ENCODE results near the gene RDM1. TPM values are rescaled to one million over a fixed set of nuclear protein-coding genes. Genes with fewer than 3 reads are reported as not detected.
A peak's percentile ranks its signal among the peaks of the same experiment; 100 is the strongest.

The RDM1 gene
- polyA plus RNA-seq, 3 donors from 2014 or later, result 0.82 to 1.7 TPM; not detected in 1

GRCh38 chr17:35920229-35920628, 10.3 kb downstream of the RDM1 start:
- H3K4me3 Mint-ChIP-seq, result peak overlapping the region in 3 of 5 donors; percentile 0 to 12 (median 12)
- peak overlapping the region; percentile 54 to 87 (median 76) for H3K27ac Mint-ChIP-seq

GRCh38 chr17:35918665-35919064, 11.9 kb downstream of the RDM1 start:
- Mint-ChIP-seq H3K27me3 (ENCODE audit: low read depth in 3 of 3) (peaks cover 0 to 3% (median 0%) of the 10 kb centered on the region in 3 donors), H3K36me3 (peaks cover 0 to 25% (median 14%) of the 10 kb centered on the region in 3 donors), H3K4me3 (no peak overlapping the region), H3K4me1 (peaks cover 66 to 86% of the 10 kb centered on the region in 2 donors), H3K27ac (peak overlapping the region in 3 of 6 donors; percentile 45 to 74 (median 48)), H3K9me3 (no peaks in the 10 kb centered on the region)
- no peak for DNase-seq

More at GRCh38 chr17:35920229-35920628, 10.3 kb downstream of the RDM1 start:
- DNase-seq, result no peak
- Mint-ChIP-seq H3K36me3 (peaks cover 0 to 23% (median 11%) of the 10 kb centered on the region in 3 donors), H3K9me3 (no peaks in the 10 kb centered on the region), H3K27me3 (ENCODE audit: low read depth in 3 of 3) (peaks cover 0 to 3% (median 0%) of the 10 kb centered on the region in 3 donors), H3K4me1 (peaks cover 62 to 86% of the 10 kb centered on the region in 2 donors)

- H3K27me3 Mint-ChIP-seq (ENCODE audit: low read depth in 3 of 3), result peaks cover 0 to 3% (median 0%) of the 10 kb centered on the region in 3 donors
- peaks cover 73 to 92% of the 10 kb centered on the region in 2 donors for H3K4me1 Mint-ChIP-seq
- H3K27ac Mint-ChIP-seq, result peak overlapping the region in 1 of 6 donors; percentile 9
- no peak for DNase-seq
- peaks cover 0 to 30% (median 22%) of the 10 kb centered on the region in 3 donors for H3K36me3 Mint-ChIP-seq
- no peaks in the 10 kb centered on the region for H3K9me3 Mint-ChIP-seq
- H3K4me3 Mint-ChIP-seq, result no peak overlapping the region
Observed at GRCh38 chr17:35917519-35918213, 12.9 kb downstream of the RDM1 start.

- peak overlapping the region; percentile 16 to 82 (median 60) for H3K27ac Mint-ChIP-seq
- peak overlapping the region in 3 of 5 donors; percentile 33 to 36 (median 34) for H3K4me3 Mint-ChIP-seq
- DNase-seq, result no peak
- peaks cover 8 to 30% (median 29%) of the 10 kb centered on the region in 3 donors for H3K36me3 Mint-ChIP-seq
- H3K27me3 Mint-ChIP-seq (ENCODE audit: low read depth in 3 of 3), result peaks cover 0 to 3% (median 0%) of the 10 kb centered on the region in 3 donors
- H3K9me3 Mint-ChIP-seq, result no peaks in the 10 kb centered on the region
- H3K4me1 Mint-ChIP-seq, result peaks cover 73 to 89% of the 10 kb centered on the region in 2 donors
Observed at GRCh38 chr17:35915153-35915964, 15.2 kb downstream of the RDM1 start.

- Mint-ChIP-seq H3K9me3 (no peaks in the 10 kb centered on the region), H3K36me3 (peaks cover 8 to 33% (median 30%) of the 10 kb centered on the region in 3 donors), H3K4me3 (peak overlapping the region in 3 of 5 donors; percentile 4 to 51 (median 40)), H3K27ac (peak overlapping the region in 5 of 6 donors; percentile 8 to 68 (median 30)), H3K4me1 (peaks cover 72 to 89% of the 10 kb centered on the region in 2 donors), H3K27me3 (ENCODE audit: low read depth in 3 of 3) (peaks cover 0 to 3% (median 0%) of the 10 kb centered on the region in 3 donors)
- DNase-seq, result no peak
Observed at GRCh38 chr17:35914354-35914753, 16.2 kb downstream of the RDM1 start.

GRCh38 chr17:35913609-35914008, 17.0 kb downstream of the RDM1 start:
- peaks cover 0 to 3% (median 0%) of the 10 kb centered on the region in 3 donors for H3K27me3 Mint-ChIP-seq (ENCODE audit: low read depth in 3 of 3)
- no peaks in the 10 kb centered on the region for H3K9me3 Mint-ChIP-seq
- peaks cover 13 to 41% (median 34%) of the 10 kb centered on the region in 3 donors for H3K36me3 Mint-ChIP-seq
- peaks cover 74 to 90% of the 10 kb centered on the region in 2 donors for H3K4me1 Mint-ChIP-seq
- DNase-seq, result no peak
- peak overlapping the region in 4 of 6 donors; percentile 19 to 73 (median 47) for H3K27ac Mint-ChIP-seq
- H3K4me3 Mint-ChIP-seq, result peak overlapping the region; percentile 4 to 67 (median 51)

DNA sequence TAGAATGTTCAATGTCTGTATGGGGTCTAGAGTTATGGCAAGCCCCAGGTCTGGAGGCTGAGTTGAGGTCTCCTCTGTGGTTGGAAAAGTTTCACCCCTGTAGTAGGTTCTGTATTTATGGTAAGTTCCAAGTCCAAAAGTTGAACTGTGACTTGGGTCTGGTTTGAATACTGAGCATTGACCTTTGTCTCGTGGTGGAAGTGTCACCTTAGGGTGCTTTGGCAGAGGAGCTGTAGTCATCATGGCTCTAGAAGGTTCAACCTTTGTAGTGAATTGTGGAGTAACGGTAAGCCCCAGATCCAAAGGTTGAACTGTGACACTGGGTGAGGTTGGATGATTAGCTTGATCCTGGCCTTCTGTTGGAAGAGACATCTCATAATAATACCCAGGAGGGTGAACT, 17.6 kb downstream of the RDM1 start:
- Mint-ChIP-seq H3K36me3 (peaks cover 14 to 45% (median 35%) of the 10 kb centered on the region in 3 donors), H3K27me3 (ENCODE audit: low read depth in 3 of 3) (peaks cover 0 to 3% (median 0%) of the 10 kb centered on the region in 3 donors), H3K27ac (peak overlapping the region in 5 of 6 donors; percentile 30 to 73 (median 48)), H3K9me3 (no peaks in the 10 kb centered on the region), H3K4me1 (peaks cover 74 to 90% of the 10 kb centered on the region in 2 donors), H3K4me3 (peak overlapping the region; percentile 4 to 67 (median 51))
- DNase-seq, result no peak

- Mint-ChIP-seq H3K36me3 (peaks cover 14 to 50% (median 35%) of the 10 kb centered on the region in 3 donors), H3K27me3 (ENCODE audit: low read depth in 3 of 3) (peaks cover 0 to 3% (median 0%) of the 10 kb centered on the region in 3 donors), H3K27ac (peak overlapping the region in 2 of 6 donors; percentile 53 to 73), H3K4me3 (peak overlapping the region in 1 of 5 donors; percentile 4), H3K9me3 (no peaks in the 10 kb centered on the region), H3K4me1 (peaks cover 76 to 90% of the 10 kb centered on the region in 2 donors)
- DNase-seq, result no peak
Observed at GRCh38 chr17:35912339-35912912, 18.1 kb downstream of the RDM1 start.

GRCh38 chr17:35909408-35909807, 21.2 kb downstream of the RDM1 start:
- Mint-ChIP-seq H3K27me3 (ENCODE audit: low read depth in 3 of 3) (no peaks in the 10 kb centered on the region), H3K27ac (peak overlapping the region in 3 of 6 donors; percentile 31 to 77 (median 47)), H3K4me1 (peaks cover 78 to 93% of the 10 kb centered on the region in 2 donors), H3K9me3 (no peaks in the 10 kb centered on the region), H3K36me3 (peaks cover 17 to 47% (median 45%) of the 10 kb centered on the region in 3 donors), H3K4me3 (no peak overlapping the region)
- DNase-seq, result no peak

GRCh38 chr17:35907691-35908090, 22.9 kb downstream of the RDM1 start:
- Mint-ChIP-seq H3K4me3 (no peak overlapping the region), H3K27me3 (ENCODE audit: low read depth in 3 of 3) (no peaks in the 10 kb centered on the region), H3K4me1 (peaks cover 72 to 93% of the 10 kb centered on the region in 2 donors), H3K36me3 (peaks cover 21 to 39% (median 37%) of the 10 kb centered on the region in 3 donors), H3K9me3 (no peaks in the 10 kb centered on the region), H3K27ac (peak overlapping the region in 4 of 6 donors; percentile 17 to 50 (median 36))
- DNase-seq, result no peak

DNA sequence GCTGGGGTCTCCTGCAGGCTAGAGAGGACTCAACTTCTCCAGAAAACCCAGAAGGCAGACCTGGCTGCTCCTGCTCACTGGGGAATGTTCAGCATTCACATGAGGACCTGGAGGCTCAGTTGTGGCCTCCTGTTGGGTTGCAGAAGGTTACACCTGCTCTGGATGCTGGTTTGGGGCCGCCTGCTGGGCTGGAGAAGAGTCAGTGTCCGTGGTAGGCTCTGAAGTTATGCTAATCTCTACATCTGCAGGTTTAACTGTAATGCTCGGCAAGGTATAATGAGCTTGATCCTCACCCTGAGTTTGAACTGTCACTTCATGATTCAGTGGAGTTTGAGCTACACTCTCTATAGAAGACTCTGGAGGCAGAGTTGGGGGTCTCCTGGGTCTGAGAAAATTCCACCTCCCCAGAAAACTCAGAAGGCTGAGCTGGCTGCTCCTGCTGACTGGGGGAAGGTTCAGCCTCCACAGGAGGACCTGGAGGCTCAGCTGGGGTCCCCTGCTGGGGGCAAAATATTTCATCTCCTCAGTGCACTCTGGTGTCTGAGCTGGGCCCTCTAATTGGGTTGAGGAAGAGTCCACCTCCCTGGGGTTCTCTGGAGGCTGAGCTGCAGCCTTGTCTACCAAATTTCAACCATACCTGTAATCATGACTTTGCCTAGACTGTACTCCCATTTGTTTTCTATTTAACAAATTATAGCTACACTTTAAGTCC, 23.5 kb downstream of the RDM1 start:
- Mint-ChIP-seq H3K36me3 (peaks cover 17 to 36% (median 34%) of the 10 kb centered on the region in 3 donors), H3K27ac (peak overlapping the region; percentile 10 to 41 (median 36)), H3K9me3 (no peaks in the 10 kb centered on the region), H3K27me3 (ENCODE audit: low read depth in 3 of 3) (no peaks in the 10 kb centered on the region), H3K4me3 (peak overlapping the region in 1 of 5 donors; percentile 20), H3K4me1 (peaks cover 72 to 93% of the 10 kb centered on the region in 2 donors)
- no peak for DNase-seq

DNA sequence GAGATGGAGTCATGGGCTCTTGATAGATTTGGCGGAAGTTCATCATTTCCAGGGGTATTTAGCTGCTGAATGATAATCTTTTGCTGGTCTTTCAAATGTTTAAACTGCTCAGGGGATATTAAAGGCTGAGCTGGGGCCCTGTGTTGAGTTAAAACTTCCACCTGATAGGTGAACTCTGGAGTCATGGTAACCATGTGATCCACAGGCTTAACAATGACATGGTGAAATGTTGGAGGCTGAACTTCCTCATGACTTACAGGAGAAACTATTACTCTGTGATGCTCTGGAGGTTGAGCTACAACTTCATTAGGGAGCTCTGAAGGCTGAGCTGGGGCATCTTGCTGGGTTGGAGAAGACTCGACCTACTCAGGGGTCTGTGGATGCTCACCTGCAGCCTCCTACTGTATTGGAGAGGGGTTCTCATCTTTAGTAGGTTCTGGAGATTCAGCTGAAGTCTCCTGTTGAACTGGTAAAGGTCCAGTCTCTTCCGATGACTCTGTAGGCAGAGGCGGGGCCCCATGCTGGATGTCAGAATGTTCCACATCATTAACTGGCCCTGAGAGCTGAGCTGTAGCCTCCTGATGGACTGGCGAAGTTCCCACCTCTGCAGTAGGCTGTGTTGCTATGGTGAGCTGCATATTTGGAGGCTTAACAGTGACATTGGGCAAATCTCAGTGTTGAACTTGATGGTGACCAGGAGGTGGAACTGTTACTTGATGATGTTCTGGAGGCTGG, 24.2 kb downstream of the RDM1 start:
- Mint-ChIP-seq H3K4me1 (peaks cover 75 to 93% of the 10 kb centered on the region in 2 donors), H3K4me3 (peak overlapping the region in 1 of 5 donors; percentile 32), H3K27ac (peak overlapping the region in 5 of 6 donors; percentile 7 to 41 (median 29)), H3K9me3 (no peaks in the 10 kb centered on the region), H3K36me3 (peaks cover 12 to 32% (median 28%) of the 10 kb centered on the region in 3 donors), H3K27me3 (ENCODE audit: low read depth in 3 of 3) (no peaks in the 10 kb centered on the region)
- no peak for DNase-seq

All from immature natural killer cell (primary cell).